ENCODE results near the gene RTEL1.
"Not testable (repeated sequence)": the region's sequence is repeated elsewhere in the genome, so short reads cannot be mapped to it uniquely, and the experiment has no call there.

The RTEL1 gene

GRCh38 chr20:63628246-63628975 is 29.7 kb upstream of the RTEL1 start:
- DNase-seq, result peak; percentile 45

- DNase-seq, result not testable (repeated sequence)
Measured at GRCh38 chr20:63630956-63631355, 27.2 kb upstream of the RTEL1 start.

GRCh38 chr20:63631426-63631825 is 26.7 kb upstream of the RTEL1 start:
- not testable (repeated sequence) for DNase-seq

- no peak for DNase-seq
Measured at GRCh38 chr20:63633732-63634131, 24.4 kb upstream of the RTEL1 start.

GRCh38 chr20:63635431-63636141 is 22.5 kb upstream of the RTEL1 start:
- DNase-seq, result no peak

GRCh38 chr20:63636752-63637628 is 21.1 kb upstream of the RTEL1 start:
- no peak for DNase-seq

- DNase-seq, result no peak
Measured at GRCh38 chr20:63639093-63639975, 18.8 kb upstream of the RTEL1 start.

GRCh38 chr20:63640086-63640485 is 18.0 kb upstream of the RTEL1 start:
- no peak for DNase-seq

- not testable (repeated sequence) for DNase-seq
Measured at GRCh38 chr20:63640686-63641085, 17.4 kb upstream of the RTEL1 start.

GRCh38 chr20:63641146-63641791 is 16.8 kb upstream of the RTEL1 start:
- no peak for DNase-seq

- peak; percentile 82 for DNase-seq
Measured at GRCh38 chr20:63641792-63642523, 16.2 kb upstream of the RTEL1 start.

GRCh38 chr20:63642527-63643247 is 15.4 kb upstream of the RTEL1 start:
- no peak for DNase-seq

- no peak for DNase-seq
Measured at GRCh38 chr20:63643499-63643898, 14.6 kb upstream of the RTEL1 start.

- no peak for DNase-seq
Measured at GRCh38 chr20:63643946-63644345, 14.2 kb upstream of the RTEL1 start.

- no peak for DNase-seq
Measured at GRCh38 chr20:63645218-63645617, 12.9 kb upstream of the RTEL1 start.

- DNase-seq, result no peak
Measured at GRCh38 chr20:63648190-63648589, 9.9 kb upstream of the RTEL1 start.

GRCh38 chr20:63648895-63649589 is 9.1 kb upstream of the RTEL1 start:
- DNase-seq, result no peak

- DNase-seq, result not testable (repeated sequence)
Measured at GRCh38 chr20:63650486-63650885, 7.6 kb upstream of the RTEL1 start.

- no peak for DNase-seq
Measured at GRCh38 chr20:63651942-63652191, 6.2 kb upstream of the RTEL1 start.
